WTC11 (cell line): ENCODE results near the gene DYSF. TPM values are rescaled to one million over a fixed set of nuclear protein-coding genes. Genes with fewer than 3 reads are reported as not detected.

Experiments used
- ATAC-seq: fragments of 200-7000 bp; cut with Tn5 transposase; 2 replicates; pipeline ENCODE4 v1.10.0; 2021; ENCODE audit warnings: mild to moderate bottlenecking, moderate library complexity
- CTCF ChIA-PET: fragments of 300-600 bp; sonication (Branson Sonifier 250); formaldehyde crosslinking; loops from one replicate; lab custom pipeline; 2021; ENCODE audit warnings: antibody characterized with exemption; lab: Charles Lee
- POLR2A ChIA-PET: fragments of 350-600 bp; sonication (Branson Sonifier 250); formaldehyde crosslinking; loops from one replicate; lab custom pipeline; 2021; ENCODE audit warnings: antibody characterized with exemption; lab: Charles Lee
- DNase-seq: peaks from one replicate; pipeline ENCODE4 v3.0.0; 2021; ENCODE audit warnings: low spot score
- H3K27ac Mint-ChIP-seq: 2 replicates; pipeline ENCODE4 v1.8.0; 2021; ENCODE audit warnings: mixed read lengths
- H3K27me3 Mint-ChIP-seq: 2 replicates; pipeline ENCODE4 v1.8.0; 2021; ENCODE audit warnings: low read depth, mild to moderate bottlenecking, moderate library complexity, mixed read lengths
- H3K36me3 Mint-ChIP-seq: 2 replicates; pipeline ENCODE4 v1.8.0; 2021; ENCODE audit warnings: mixed read lengths
- H3K4me1 Mint-ChIP-seq: 2 replicates; pipeline ENCODE4 v1.8.0; 2022; ENCODE audit warnings: mixed read lengths
- H3K4me3 Mint-ChIP-seq: 2 replicates; pipeline ENCODE4 v1.8.0; 2021; ENCODE audit warnings: mild to moderate bottlenecking, moderate library complexity, mixed read lengths
- H3K9me3 Mint-ChIP-seq: 2 replicates; pipeline ENCODE4 v1.8.0; 2021; ENCODE audit warnings: mixed read lengths
- ARID4B ChIP-seq: sonication (generic); formaldehyde crosslinking; IDR thresholded peaks from 2 replicates; pipeline ENCODE4 v1.8.0; 2023; ENCODE audit warnings: missing genetic modification reagents, mild to moderate bottlenecking, borderline replicate concordance
- ATF6 ChIP-seq: sonication (generic); formaldehyde crosslinking; IDR thresholded peaks from 2 replicates; pipeline ENCODE4 v1.8.1; 2023; ENCODE audit warnings: mild to moderate bottlenecking, missing genetic modification reagents
- CREB1 ChIP-seq: sonication (generic); formaldehyde crosslinking; IDR thresholded peaks from 2 replicates; pipeline ENCODE4 v1.8.0; 2023; ENCODE audit warnings: mild to moderate bottlenecking, missing genetic modification reagents
- E2F5 ChIP-seq: sonication (generic); formaldehyde crosslinking; IDR thresholded peaks from 2 replicates; pipeline ENCODE4 v1.8.1; 2022; ENCODE audit warnings: mild to moderate bottlenecking, moderate library complexity, missing genetic modification reagents
- ERG ChIP-seq: fragments of 250-450 bp; sonication (Bioruptor Pico); IDR thresholded peaks from 2 replicates; pipeline ENCODE4 v1.8.0; 2021; ENCODE audit warnings: mild to moderate bottlenecking
- ESRRA ChIP-seq: sonication (generic); formaldehyde crosslinking; IDR thresholded peaks from 2 replicates; pipeline ENCODE4 v1.8.1; 2022; ENCODE audit warnings: mild to moderate bottlenecking, missing genetic modification reagents, borderline replicate concordance
- HMGXB4 ChIP-seq: sonication (generic); formaldehyde crosslinking; IDR thresholded peaks from 2 replicates; pipeline ENCODE4 v1.8.1; 2023; ENCODE audit warnings: mild to moderate bottlenecking, moderate library complexity, missing genetic modification reagents
- JAZF1 ChIP-seq: fragments of 250-450 bp; sonication (Bioruptor Pico); IDR thresholded peaks from 2 replicates; pipeline ENCODE4 v1.9.0; 2021; ENCODE audit warnings: moderate library complexity, mild to moderate bottlenecking, inconsistent platforms
- MXD4 ChIP-seq: fragments of 250-450 bp; sonication (Bioruptor Pico); IDR thresholded peaks from 2 replicates; pipeline ENCODE4 v1.8.0; 2021; ENCODE audit warnings: mild to moderate bottlenecking, moderate library complexity, borderline replicate concordance
- MYBL2 ChIP-seq: sonication (generic); formaldehyde crosslinking; IDR thresholded peaks from 2 replicates; pipeline ENCODE4 v1.8.1; 2023; ENCODE audit warnings: mild to moderate bottlenecking, moderate library complexity, missing genetic modification reagents
- NFYB ChIP-seq: sonication (generic); formaldehyde crosslinking; conservative IDR thresholded peaks from 2 replicates; pipeline ENCODE4 v1.8.0; 2022; ENCODE audit warnings: low read depth, missing genetic modification reagents
- RELA ChIP-seq: sonication (generic); formaldehyde crosslinking; IDR thresholded peaks from 2 replicates; pipeline ENCODE4 v1.8.1; 2022; ENCODE audit warnings: missing genetic modification reagents, mild to moderate bottlenecking, borderline replicate concordance
- SOX15 ChIP-seq: fragments of 250-450 bp; sonication (Bioruptor Pico); IDR thresholded peaks from 2 replicates; pipeline ENCODE4 v1.9.0; 2021; ENCODE audit warnings: mild to moderate bottlenecking
- TEAD1 ChIP-seq: sonication (generic); formaldehyde crosslinking; IDR thresholded peaks from 2 replicates; pipeline ENCODE4 v1.8.0; 2022; ENCODE audit warnings: mild to moderate bottlenecking, missing genetic modification reagents
- total RNA-seq: library from RNA; stranded (reverse); gene quantifications from 3 replicates; pipeline ENCODE4 v1.2.3, GENCODE V29; 2021
- TF ChIP-seq, protein P1 (sequence below): fragments of 250-450 bp; sonication (Bioruptor Pico); IDR thresholded peaks from 2 replicates; pipeline ENCODE4 v1.9.0; 2021; ENCODE audit warnings: moderate library complexity, mild to moderate bottlenecking, inconsistent platforms, borderline replicate concordance
- TF ChIP-seq, protein P2 (sequence below): sonication (generic); formaldehyde crosslinking; IDR thresholded peaks from 2 replicates; pipeline ENCODE4 v1.8.1; 2023; ENCODE audit warnings: mild to moderate bottlenecking, missing genetic modification reagents, moderate library complexity
- TF ChIP-seq, protein P3 (sequence below): sonication (generic); formaldehyde crosslinking; conservative IDR thresholded peaks from 2 replicates; pipeline ENCODE4 v1.8.1; 2022; ENCODE audit warnings: mild to moderate bottlenecking, missing genetic modification reagents
- TF ChIP-seq, protein P4 (sequence below): sonication (generic); formaldehyde crosslinking; IDR thresholded peaks from 2 replicates; pipeline ENCODE4 v1.8.1; 2022; ENCODE audit warnings: mild to moderate bottlenecking, missing genetic modification reagents, moderate library complexity, borderline replicate concordance

The DYSF gene
- total RNA-seq, 1 experiment from 2014 or later, result 14.8 TPM

DNA sequence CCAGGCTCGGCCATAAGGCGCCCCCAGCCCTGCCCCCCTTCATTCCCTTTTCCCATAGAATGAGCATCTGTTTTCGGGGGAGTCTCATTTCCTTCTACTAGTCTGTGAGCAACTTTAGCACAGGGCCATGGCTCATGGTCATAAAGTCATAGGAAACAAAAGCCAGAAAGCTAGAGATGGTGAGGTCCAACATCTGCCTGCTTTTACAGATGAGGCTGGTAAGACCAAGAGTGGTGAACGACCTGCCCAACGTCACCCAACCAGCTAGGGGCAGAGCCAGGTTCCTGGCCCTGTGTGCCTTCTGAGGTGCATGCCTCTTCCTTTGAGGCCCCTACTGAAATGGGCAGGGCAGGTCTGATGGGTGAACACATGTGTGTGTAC is 212.7 kb downstream of the DYSF start:
- DNase-seq (no peak), ATAC-seq (no peak)
- H3K27ac Mint-ChIP-seq, result no peak overlapping the region
- no peaks in the 10 kb centered on the region for H3K4me1 Mint-ChIP-seq
- CTCF ChIA-PET, result interaction anchor here (0.9 to 2.1 kb wide), 3 partner anchors 109 to 205 kb away, joined by 3 to 5 read pairs (median 3); no protein-coding TSS in a partner anchor
- H3K4me3 Mint-ChIP-seq, result no peak overlapping the region
- H3K9me3 Mint-ChIP-seq, result no peaks in the 10 kb centered on the region
- H3K27me3 Mint-ChIP-seq, result no peaks in the 10 kb centered on the region
- TF ChIP-seq ESRRA (CRISPR knock-in tag) (no peak), SOX15 (CRISPR knock-in tag) (no peak), ARID4B (CRISPR knock-in tag) (no peak), E2F5 (no peak), ERG (no peak), TEAD1 (CRISPR knock-in tag) (no peak), CREB1 (CRISPR knock-in tag) (no peak), NFYB (no peak), JAZF1 (CRISPR knock-in tag) (no peak), HMGXB4 (CRISPR knock-in tag) (no peak), RELA (CRISPR knock-in tag) (no peak), ATF6 (no peak), MYBL2 (CRISPR knock-in tag) (no peak), MXD4 (no peak)
- TF ChIP-seq, protein P1, sequence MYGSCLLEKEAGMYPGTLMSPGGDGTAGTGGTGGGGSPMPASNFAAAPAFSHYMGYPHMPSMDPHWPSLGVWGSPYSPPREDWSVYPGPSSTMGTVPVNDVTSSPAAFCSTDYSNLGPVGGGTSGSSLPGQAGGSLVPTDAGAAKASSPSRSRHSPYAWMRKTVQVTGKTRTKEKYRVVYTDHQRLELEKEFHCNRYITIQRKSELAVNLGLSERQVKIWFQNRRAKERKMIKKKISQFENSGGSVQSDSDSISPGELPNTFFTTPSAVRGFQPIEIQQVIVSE (CRISPR knock-in tag), result no peak
- TF ChIP-seq, protein P2, sequence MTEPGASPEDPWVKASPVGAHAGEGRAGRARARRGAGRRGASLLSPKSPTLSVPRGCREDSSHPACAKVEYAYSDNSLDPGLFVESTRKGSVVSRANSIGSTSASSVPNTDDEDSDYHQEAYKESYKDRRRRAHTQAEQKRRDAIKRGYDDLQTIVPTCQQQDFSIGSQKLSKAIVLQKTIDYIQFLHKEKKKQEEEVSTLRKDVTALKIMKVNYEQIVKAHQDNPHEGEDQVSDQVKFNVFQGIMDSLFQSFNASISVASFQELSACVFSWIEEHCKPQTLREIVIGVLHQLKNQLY (CRISPR knock-in tag), result no peak
- TF ChIP-seq, protein P3, sequence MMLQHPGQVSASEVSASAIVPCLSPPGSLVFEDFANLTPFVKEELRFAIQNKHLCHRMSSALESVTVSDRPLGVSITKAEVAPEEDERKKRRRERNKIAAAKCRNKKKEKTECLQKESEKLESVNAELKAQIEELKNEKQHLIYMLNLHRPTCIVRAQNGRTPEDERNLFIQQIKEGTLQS (CRISPR knock-in tag), result no peak
- TF ChIP-seq, protein P4, sequence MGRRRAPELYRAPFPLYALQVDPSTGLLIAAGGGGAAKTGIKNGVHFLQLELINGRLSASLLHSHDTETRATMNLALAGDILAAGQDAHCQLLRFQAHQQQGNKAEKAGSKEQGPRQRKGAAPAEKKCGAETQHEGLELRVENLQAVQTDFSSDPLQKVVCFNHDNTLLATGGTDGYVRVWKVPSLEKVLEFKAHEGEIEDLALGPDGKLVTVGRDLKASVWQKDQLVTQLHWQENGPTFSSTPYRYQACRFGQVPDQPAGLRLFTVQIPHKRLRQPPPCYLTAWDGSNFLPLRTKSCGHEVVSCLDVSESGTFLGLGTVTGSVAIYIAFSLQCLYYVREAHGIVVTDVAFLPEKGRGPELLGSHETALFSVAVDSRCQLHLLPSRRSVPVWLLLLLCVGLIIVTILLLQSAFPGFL, result no peak
- H3K36me3 Mint-ChIP-seq, result peaks cover 8% of the 10 kb centered on the region; the same call in 1 of the 2 replicates
- POLR2A ChIA-PET, result no interaction called here
